HG02588 (cell line): ENCODE data around the gene MBNL2.
A peak's percentile ranks its signal among the peaks of the same experiment; 100 is the strongest.

Experiments
- ATAC-seq: cut with Tn5 transposase; IDR thresholded peaks from one replicate; pipeline ENCODE4 v1.9.1; 2021; ENCODE audit warnings: mild to moderate bottlenecking, moderate library complexity; ENCODE audit not compliant: unreplicated experiment

MBNL2 gene

DNA sequence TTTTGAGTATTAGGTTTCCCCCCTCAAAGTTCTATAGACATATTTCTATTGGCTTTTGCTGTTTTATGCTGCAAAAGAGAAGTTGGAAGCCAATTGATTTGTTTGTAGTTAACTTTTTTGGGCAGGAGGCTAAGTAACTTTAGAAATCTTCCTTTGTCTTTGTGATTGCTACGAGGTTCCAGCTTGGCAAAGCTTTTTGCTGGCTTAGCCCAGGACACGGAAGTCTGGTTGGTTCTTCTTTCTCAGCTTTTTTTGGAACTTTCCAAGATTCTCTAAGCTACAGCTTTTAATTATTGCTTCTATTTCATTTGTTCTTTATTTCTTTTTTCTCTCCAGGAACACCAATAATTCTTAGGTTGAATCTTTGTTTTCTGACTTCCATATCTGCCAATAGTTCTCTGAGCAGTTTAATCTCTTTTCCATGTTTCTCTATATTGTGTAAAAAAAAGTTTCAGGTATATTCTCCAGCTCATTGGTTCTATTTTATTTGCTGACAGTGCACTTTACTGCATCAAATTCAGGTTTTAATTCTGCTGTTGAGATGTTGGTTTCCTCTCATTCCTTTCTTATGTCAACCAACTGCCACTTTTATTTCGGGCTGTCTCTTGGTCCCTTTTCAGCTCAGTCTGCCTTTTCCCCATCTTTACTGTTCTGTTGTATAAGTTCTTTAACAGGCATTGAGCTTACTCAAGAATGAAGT is 27.8 kb downstream of the MBNL2 start:
- ATAC-seq, result no peak

DNA sequence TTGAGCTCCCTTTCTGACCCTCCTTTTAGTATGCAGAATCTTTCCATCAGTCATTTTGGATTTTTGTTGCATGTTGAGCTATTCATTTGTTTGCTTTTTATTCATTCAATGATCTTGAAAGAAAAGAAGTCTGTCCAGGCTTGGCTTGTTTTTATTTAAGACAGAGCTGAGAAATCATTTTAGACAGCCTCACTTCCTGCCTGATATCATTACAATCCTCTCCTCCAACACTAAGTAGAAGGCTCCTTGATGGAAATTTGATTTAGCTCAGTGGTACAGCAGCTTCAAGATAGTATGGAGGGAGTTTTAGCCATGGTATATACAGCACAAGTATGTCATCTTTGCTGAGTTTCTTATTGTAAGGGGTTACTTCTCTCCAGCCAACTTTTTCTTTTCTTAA is 28.4 kb downstream of the MBNL2 start:
- no peak for ATAC-seq

DNA sequence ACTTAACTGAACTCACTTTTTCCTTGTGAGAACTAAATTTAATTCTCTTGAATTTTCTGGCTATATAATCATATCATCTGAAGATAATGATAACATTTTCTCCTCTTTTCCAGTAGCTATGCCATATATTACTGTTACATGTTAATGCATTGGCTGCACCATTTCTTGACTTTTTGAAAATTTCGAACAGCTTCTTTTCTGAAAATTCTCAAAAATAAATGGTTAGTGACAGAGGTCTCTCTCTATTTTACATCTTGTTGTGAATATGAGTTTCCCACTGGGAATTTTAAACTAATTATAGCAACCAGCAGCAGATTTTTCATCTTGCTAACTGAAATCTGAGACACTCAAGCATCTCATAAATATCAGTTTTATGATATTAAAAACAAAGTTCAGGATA is 30.6 kb downstream of the MBNL2 start:
- ATAC-seq, result no peak

DNA sequence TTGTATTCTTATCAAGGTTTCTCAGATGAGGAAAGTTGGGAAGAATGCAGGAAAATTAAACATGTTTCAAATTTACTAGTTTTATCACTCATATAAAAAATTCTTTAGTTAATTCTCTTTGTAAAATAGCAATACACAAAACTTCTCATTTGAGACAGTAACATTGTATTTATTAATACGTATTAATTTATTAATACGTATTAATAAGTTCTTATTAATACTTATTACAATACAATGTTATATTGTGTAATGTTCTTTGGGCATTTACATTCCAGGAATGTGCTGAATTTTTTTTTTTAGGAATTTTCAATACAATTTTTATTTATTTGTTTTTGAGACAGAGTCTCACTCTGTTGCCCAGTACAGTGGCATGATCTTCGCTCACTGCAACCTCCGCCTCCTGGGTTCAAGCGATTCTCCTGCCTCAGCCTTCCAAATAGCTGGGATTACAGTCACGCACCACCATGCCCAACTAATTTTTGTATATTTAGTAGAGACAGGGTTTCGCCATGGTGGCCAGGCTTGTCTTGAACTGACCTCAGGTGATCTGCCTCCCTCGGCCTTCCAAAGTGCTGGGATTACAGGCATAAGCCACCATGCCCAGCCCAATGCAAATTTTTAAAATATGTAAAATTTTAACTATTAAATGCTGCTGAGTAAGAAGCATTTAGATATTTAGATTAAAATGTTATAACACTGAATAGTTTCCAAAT is 31.6 kb downstream of the MBNL2 start:
- no peak for ATAC-seq

DNA sequence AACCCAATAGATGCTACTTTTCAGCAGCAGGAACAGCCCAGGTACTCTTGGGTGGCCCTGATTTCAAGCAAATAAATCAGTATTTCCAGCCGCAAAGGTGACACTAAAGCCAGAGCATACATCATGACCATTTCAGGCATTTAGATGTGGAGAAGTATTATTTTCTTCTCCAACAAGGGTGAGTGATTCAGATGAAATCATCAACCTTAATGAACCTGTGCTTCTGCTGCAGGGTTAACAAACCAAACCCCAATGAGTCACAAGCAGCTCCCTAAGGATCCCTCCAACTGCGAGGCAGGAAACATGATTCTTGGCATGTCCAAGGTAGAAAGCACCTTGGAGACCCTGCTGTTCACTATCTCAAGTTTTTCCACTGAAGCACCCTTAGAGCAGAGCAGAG is 32.7 kb downstream of the MBNL2 start:
- ATAC-seq, result no peak

DNA sequence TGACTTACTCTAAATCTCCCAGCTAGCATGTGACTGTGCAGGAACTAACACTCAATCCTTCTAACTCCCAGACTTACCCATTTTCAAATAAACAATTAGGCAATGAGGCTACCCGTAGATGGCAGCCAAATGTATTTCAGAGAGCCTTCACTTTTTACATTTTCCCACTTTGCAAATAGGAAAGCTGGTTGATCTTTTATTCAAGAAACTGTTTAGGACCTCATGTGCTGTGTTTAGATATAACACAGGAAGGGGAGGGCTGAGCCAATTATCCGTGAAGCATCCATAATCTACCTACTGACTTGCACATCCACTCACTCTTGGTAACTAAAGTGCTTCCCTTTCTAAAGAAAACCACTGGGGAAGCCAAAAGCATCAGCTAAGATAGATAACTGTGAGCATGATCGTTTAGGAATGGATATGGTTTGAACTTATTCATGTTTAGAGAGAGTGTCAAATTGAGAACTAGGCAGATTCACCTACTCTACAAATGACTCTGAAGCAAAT is 33.4 kb downstream of the MBNL2 start:
- no peak for ATAC-seq

DNA sequence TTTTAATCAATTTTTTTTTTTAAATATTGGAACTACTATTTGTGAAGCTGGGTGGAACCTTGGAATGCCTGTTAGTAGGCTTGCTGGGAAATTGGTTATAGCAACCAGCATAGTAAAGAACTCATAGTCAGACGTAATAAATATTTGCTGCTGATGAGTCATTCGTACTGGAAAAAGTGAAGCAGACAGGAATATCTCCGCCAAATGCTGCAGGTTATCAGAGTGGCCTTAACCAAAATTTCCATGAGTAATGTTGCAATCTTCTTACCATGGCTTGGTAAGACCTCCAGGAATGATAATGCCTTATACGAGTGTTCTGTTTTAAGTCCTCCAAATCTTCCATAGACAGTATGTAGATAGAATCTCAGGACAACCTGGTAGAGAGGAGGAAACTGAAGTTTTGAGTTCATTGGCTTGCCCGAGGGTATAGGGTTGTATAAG is 34.2 kb downstream of the MBNL2 start:
- no peak for ATAC-seq

DNA sequence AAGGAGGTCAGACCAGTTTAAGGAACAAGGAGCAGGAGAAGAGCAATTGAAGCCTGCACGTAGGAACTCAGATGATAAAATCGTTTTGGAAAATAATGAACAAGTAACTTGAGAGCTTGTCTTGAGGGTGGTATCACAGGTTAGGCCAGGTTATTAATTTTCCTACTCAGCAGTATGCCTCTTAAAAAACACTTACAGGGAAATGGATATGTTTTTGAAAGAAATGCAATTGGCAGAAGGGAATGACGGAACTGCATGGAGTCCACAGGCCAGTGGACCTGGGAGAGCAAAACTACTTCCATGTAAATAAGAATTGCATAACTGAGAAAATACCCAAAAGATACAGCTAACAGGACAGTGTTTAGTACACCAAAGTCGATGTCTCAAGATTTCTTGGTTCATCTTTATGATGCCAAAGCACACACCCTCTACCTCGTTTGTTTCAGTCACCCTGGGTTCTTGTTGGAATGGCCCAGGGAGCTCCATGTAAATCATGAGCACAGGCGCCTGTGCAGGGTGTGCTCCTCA is 35.2 kb downstream of the MBNL2 start:
- ATAC-seq, result no peak

DNA sequence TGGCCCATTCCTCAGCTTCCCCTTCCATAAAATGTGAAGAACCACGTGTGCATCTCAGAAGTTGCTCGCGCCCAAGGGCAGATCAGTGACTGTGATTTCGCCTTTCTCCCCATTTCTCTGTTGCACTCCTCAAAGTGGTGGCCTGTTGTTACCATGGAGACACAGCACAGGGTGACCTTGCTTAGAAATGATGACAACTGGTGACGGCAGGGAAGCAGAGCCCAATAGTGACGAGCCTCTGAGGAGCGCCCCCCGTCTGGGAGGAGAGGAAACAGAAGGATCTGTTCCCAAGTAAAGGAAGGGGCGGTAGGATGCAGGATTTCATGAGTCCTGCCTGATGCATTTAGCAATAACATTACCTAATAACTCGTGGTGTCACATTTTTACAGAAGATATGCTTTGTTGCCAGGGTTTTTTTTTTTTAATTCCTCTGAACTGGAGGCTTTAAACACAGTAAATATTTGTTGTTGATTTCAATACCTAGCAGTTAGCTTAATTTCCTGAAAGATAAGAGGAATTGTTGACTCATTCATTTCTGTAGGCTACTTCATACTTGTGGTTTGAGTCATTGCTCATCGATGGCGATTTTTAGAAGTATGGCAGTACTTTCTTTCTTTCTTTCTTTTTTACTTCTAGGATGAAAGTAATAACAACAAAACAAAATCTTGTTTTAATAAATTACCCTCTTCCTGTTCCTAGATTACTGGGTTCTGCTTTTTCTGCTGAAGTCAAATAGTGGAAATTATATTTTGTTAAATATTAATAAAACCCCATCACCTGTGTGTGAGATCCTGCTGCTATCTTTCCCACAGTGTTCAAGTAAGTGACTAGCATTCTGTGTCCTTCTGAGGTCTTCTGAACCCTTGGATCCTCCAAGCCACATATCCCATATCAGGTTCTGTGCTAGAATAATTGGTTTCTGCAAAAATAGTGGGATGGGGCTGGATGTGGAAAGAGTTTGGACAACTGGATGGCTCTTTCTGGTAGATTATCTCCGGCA is 36.0 kb downstream of the MBNL2 start:
- ATAC-seq, result peak; percentile 62

DNA sequence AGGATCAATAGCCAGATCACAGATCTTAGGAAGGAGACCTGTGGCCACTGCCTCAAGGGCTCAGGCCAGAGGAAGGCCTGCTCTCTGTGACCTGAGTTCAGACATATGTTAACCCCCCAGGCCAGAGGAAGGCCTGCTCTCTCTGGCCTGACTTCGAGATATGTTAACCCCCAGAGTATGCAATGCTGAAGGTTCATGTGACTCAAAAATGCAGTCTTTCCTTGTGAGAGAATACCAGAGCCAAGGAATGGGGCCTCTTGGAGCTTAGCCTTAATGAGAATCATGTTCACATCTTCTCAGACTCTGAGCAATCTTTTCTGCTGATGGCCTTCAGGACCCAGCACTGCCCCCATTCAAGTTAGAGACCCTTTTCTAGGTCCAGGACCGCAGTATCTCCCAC is 36.7 kb downstream of the MBNL2 start:
- ATAC-seq, result no peak

DNA sequence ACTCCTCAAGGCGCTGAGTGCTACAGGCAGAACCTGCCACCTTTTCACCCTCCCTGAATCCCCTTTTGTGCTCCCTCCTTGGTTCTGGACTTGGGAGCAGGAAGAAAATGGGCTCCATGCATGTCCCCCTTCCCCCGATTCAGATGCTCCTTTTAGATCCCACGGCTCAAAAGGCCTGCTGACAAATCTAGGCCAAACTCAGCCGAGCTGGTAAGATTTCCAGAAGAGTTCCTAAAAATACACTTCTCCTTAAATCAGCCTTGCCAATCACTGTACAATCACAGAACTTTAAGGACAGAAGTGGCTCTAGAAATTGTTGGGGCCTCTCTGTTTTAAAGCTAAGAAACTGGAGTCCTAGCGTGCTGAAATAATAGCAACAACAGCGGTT is 37.3 kb downstream of the MBNL2 start:
- no peak for ATAC-seq

DNA sequence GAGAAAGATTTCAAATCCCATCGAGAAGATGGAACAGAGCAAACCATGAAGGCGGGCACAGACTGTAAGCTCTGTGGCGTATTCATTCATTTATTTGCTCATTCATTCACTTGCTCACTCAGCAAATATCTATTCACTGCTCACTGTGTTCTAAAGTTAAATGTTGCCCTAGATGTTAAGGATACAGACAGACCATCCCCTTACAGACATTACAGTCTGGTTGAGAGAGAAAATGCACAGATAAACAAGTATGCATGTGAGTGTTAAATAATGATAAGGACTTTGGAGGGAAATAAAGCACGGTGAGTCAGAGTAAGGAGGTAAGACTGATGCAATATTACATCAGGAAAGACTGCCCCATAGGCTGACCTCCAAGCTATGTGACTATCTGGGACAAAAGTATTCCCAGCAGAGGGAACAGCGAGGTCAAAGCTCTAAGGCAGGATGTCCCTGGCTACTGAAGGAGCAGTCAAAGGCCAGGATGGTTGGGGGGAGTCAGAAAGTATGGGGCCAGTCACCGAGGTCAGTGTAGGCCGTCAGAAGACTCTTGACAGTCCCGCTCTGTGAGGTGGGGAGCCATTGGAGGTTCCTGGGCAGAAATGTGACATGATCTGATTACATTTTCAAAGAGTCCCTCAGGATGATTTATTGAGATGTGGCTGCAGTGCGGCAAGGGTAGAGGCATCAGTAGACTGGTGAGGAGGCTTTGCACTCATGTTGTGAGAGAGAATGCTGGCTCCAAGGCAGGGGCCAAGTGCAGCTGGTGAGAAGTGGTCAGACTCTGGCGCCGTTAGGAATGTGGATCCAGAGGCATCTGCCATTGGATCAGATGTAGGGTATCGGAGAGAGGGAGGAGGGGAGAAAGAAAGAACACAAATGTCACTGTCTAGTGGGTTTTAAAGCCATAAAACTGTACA is 37.9 kb downstream of the MBNL2 start:
- no peak for ATAC-seq

DNA sequence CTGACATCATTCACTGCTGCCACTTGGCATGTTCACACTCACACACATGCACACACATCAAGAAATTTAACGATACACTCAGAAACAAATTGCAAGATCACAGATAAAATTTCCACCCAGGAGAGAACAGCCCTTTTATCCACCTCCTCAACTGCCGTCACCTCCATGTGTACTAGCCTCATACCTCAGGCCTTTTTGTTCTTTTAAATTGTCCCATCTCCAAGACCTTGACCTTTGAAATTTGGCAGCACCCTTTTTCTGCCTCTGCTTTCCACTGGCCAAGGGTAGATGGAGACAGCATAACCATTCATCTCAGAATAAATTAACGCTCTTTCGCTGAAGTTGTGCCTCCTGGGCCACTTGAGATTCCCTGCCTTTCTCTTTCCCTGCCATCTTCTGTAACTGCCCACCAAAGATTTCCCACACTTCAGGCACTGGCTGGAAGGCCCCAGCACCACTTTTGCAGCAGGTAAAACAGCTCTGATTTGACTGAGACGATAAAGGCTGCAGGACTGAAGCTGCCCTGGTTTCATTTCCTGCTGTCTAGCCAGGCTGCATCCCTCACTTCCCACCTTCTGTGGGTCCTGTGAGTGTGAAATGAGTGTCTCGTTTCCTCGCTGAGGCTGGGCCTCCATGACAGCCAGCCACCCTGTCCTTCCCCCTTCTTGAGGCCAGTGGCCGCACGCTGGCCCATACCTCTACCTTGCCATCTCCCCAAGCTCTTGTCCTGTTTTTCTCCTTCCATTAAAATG is 39.3 kb downstream of the MBNL2 start:
- ATAC-seq, result peak; percentile 41

DNA sequence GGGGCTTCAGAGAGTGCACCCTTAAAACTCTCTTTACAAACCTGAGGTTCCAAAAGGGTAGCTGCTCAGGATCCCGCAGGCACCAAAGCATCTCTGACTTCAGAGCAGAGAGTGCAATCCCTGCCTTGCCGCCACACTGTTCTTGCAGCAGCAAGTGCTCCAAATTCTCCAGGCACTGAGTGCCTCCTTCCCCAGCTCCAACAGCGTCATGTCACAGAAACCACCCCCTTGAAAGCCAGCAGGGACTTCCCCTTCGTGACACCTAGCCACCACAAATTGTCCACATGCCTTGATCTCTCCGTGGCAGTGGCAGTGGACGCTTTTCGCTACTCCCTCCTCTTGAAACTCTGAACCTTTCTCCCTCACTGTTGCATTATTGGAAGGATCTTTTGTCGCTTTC is 39.9 kb downstream of the MBNL2 start:
- ATAC-seq, result no peak

DNA sequence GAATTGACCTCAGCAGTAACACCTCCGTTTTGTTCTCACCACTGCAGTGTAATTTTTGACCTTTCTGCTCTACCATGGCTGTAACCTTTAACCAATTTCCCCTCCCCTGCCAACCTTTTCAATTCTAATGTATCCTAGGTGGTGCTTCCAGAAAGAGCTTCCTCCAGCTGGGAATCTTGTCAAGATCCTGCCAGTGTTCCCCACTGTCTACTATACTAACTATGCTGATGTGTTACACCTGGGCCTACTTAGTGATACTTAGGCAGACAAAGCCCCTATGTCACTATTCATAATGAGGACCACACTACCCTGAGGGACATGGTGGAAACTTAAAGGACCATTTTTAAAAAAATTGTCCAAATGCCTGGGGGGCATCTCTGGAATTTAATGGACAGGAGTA is 41.0 kb downstream of the MBNL2 start:
- ATAC-seq, result no peak

DNA sequence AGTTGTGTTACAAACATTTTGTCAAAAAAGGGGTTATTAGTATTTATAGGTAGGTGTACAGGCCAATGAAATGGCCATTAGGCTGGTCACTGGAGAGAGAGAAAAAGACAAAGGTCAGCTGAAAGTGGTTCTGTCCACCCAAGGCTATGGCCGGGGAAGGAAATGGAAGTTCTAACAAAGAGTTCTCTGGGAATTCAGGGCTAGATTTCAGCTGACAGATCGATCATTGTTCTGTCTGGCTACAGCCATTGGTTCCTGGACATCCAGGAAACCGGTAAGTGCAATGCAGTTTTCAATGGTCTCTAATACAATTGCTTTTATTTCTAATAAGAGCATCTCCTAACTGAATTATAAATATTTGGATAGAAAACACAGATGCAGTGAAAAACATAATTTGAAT is 42.5 kb downstream of the MBNL2 start:
- ATAC-seq, result no peak

DNA sequence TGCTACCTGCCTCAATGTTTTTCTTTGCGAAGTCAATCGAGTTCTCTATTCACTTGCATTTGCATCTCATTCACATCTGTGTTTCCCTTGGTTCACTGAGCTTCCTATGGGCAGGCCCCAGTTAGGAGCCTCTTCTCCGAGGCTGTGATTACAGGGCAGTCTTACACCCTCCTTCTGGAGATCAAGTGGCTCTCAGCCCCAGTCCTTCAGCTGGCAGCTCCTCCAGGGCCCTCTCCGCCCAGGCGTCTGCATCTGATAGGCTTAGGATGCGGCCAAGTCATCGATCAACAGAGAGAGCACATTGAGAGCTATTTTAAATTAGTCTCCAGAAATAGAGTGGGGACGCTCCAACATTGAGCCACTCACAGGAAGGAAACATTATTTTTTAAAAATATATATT is 44.2 kb downstream of the MBNL2 start:
- no peak for ATAC-seq

DNA sequence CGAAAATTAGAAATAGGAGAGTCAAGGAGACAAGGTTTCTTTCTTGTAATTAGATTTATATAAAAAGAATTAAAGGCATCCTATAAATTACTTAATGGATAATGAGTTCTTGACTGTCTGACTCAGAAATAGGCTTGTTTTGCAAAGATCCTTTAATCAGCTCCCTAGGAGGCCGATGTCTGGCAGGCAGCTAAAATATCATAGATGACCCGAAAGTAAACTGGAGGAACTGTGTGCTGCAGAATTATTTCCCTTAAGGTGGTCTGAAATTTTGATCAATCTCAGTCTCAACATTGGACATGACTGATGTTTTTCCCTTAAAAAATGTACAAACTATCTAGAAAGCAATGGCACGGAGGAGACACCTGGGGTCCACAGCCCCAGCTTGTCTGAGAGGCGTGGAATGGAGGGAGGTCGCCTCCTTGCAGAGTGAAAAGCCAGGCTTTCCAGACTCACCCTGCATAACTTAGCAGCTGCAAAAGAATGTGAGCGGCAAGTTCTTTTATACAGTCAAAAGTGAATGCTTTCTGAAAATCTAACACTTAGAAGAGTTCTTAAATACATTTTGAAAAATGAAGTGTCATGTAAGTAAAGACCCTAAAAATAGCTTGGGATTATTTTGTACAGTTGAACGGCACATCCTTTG is 44.8 kb downstream of the MBNL2 start:
- ATAC-seq, result no peak
